IPS-15b (cell line): Measurements from ENCODE around the gene LAPTM5.

Experiments used
- H3K27me3 ChIP-seq: one replicate; pipeline ENCODE4 v1.6.1; 2013; ENCODE audit warnings: low read length; ENCODE audit not compliant: control insufficient read depth, insufficient read depth
- H3K36me3 ChIP-seq: one replicate; pipeline ENCODE4 v1.6.1; 2013; ENCODE audit warnings: low read length; ENCODE audit not compliant: control insufficient read depth, insufficient read depth
- H3K4me1 ChIP-seq: one replicate; pipeline ENCODE4 v1.6.1; 2013; ENCODE audit warnings: mild to moderate bottlenecking, low read length; ENCODE audit not compliant: control insufficient read depth, insufficient read depth
- H3K4me3 ChIP-seq: one replicate; pipeline ENCODE4 v1.5.1; 2013; ENCODE audit warnings: low read depth, low read length
- H3K9ac ChIP-seq: one replicate; pipeline ENCODE4 v1.6.1; 2013; ENCODE audit warnings: low read depth, mild to moderate bottlenecking, low read length
- H3K9me3 ChIP-seq: one replicate; pipeline ENCODE4 v1.6.1; 2013; ENCODE audit warnings: mild to moderate bottlenecking, low read length; ENCODE audit not compliant: control insufficient read depth, insufficient read depth

LAPTM5 gene

DNA sequence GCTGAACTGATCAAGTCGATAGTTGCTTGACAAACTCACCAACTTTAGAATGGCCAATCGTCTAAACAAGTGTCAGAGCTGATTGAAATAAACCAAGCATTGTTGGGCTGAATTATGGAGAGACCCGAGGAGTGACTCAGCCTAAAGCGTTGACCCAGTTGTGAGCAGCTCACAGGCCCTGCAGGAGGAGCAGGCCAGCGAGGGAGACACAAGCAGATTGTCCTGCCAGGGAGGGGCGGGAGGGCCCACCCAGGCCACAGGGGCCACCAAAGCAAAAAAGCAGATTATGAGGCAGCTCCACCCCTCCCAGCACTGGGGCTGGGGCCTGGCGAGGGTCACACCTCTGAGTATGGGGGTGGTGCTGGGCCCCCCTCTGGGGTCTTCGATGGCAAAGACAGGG is 24.1 kb downstream of the LAPTM5 start:
- no peaks in the 10 kb centered on the region for H3K36me3 ChIP-seq
- no peak overlapping the region for H3K9ac ChIP-seq
- no peaks in the 10 kb centered on the region for H3K4me1 ChIP-seq
- no peaks in the 10 kb centered on the region for H3K9me3 ChIP-seq
- no peak overlapping the region for H3K4me3 ChIP-seq
- H3K27me3 ChIP-seq, result no peaks in the 10 kb centered on the region

DNA sequence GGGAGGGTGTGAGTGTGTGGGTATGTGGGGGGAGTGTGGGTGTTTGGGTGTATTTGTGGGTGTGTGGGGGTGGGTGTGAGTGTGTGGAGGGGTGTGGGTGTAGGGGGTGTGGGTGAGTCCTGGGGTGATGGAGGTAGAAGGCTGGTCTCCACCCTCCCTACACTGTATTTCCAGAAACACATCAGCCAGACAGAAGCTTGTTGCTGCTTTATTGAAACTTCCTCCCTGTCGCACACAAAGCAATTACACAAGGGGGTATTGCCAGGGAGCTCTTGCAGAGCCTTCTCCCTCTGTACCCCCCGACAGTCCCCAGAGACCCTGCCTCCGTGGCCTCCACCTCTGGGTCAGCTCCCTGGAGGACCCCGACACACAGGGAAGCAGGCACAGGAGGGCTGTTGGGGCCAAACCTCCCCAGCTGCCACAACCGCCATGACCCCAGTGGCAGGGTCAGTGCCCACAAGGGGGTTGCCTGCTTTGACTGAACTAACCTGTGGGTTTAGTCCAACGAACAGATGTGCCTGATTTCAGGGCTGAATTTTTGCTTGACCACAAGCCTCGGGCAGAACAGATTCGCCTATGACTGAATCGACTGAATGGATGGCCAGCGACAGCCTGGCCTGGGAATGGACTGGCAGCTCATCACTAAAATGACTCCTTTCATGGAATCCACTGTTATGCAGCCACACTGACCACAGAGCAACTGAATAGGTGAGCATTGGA is 25.1 kb downstream of the LAPTM5 start:
- no peaks in the 10 kb centered on the region for H3K9me3 ChIP-seq
- no peaks in the 10 kb centered on the region for H3K36me3 ChIP-seq
- no peak overlapping the region for H3K4me3 ChIP-seq
- no peak overlapping the region for H3K9ac ChIP-seq
- H3K27me3 ChIP-seq, result no peaks in the 10 kb centered on the region
- H3K4me1 ChIP-seq, result no peaks in the 10 kb centered on the region

DNA sequence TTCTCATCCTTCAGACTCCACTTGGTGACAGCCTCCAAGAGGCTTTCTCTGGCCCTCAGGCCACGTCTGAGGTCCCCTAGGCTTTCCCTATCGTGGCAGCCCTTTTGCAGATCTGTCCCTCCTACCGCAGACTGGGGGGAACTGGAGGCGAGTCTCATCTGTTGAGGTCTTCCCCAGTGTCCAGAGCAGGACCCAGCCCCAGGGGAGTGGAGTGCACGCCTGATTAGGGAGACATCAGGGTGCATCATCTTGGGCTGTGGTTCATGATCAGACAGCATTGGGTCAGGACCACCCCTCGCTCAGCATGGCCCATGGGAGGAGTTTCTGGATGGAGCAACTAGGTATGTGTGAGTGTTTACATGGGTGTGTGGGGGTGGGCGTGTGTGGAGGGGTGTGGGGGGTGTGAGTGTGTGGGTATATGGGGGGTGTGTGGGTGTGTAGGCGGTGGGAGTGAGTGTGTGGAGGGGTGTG is 25.7 kb downstream of the LAPTM5 start:
- H3K4me1 ChIP-seq, result no peaks in the 10 kb centered on the region
- H3K36me3 ChIP-seq, result no peaks in the 10 kb centered on the region
- no peak overlapping the region for H3K9ac ChIP-seq
- H3K9me3 ChIP-seq, result no peaks in the 10 kb centered on the region
- H3K27me3 ChIP-seq, result no peaks in the 10 kb centered on the region
- H3K4me3 ChIP-seq, result no peak overlapping the region

DNA sequence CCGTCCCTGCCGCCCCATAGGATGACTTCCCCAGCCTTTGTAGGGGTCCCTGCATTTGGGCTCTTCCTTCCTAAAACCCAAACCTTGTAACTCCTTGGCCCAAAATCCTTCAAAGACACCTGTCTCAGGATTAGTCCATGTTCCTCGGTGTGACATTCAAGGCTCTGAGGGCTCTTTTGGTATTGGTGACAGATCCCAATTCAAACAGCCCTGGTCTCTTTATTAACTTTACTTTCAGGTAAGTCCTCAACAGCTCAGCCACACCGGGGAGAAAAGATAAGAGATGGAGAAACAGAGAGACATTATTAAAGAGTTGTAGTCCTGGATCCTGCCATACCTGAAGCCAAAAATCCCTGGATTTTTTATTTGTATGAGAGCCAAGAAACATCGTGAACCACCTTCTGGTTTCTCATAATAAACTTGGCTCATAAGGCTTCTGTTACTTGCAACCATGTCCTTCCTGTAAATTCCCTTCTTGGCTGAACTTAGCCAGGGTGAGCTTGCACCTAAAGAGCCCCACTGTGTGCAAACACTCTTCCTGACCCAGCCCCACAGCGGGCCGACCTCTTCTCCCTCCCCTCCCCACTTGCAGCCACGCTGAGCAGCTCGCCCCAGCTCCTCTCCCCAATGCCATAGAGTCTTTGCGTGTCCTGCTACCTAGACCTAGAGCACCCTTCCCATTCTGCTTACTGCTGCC is 26.3 kb downstream of the LAPTM5 start:
- no peaks in the 10 kb centered on the region for H3K9me3 ChIP-seq
- no peak overlapping the region for H3K9ac ChIP-seq
- H3K36me3 ChIP-seq, result no peaks in the 10 kb centered on the region
- H3K4me1 ChIP-seq, result no peaks in the 10 kb centered on the region
- no peaks in the 10 kb centered on the region for H3K27me3 ChIP-seq
- H3K4me3 ChIP-seq, result no peak overlapping the region

DNA sequence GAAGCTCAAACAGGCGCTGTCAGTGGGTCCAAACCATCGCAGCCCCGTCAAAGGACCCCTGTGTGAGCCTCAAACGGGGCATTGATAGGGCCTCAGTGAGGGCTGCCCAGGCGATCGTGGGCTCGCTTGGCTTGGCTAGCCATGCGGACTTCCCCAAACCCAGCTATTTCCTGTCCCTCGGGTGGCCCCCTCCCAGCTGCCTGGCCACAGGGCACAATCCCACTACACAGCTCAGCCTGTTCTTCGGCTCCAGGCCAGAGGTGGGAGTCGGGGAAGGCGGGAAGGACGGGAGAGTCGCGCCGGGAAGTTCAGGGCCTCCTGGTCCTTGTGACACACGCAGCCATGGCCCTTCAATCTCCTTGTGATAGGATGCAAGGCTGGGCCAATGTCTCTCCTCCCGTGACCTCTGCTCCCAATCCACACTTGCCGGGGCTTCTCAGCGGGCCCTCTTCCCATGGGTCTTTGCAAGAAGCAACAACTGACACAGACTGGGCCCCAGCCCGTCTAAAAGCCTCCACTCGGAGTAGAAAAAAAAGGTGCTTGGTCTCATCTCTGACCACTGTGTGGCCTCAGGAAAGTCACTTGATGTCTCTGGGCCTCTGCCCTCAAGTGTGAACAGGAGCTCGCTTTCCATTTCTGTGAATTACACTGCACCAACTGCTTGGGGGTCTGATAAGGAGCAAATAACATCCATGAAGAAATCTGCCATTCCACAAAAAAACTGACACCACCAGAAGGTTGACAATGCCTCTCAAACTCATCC is 27.0 kb downstream of the LAPTM5 start:
- H3K36me3 ChIP-seq, result no peaks in the 10 kb centered on the region
- H3K9me3 ChIP-seq, result no peaks in the 10 kb centered on the region
- H3K4me3 ChIP-seq, result no peak overlapping the region
- no peaks in the 10 kb centered on the region for H3K4me1 ChIP-seq
- H3K9ac ChIP-seq, result no peak overlapping the region
- H3K27me3 ChIP-seq, result no peaks in the 10 kb centered on the region

DNA sequence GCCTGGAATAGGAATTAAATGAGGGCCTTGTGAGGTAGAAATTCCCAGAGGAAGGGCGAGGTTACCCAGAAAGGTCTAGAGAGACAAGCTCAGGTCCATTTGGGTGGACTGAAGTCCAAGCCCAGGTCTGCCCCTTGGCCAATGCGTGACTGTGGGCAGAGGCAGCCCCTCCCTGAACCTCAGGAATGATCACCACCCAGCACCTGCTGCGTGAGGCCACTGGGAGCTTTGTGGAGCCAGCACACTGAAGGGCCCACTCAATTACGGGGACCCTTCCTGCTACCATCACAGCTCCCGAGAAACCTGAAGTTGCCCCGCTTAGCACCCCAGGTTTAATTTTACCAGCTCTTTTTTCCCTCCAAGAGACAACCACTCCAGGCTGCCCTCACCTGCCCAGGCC is 27.7 kb downstream of the LAPTM5 start:
- Histone ChIP-seq H3K27me3 (no peaks in the 10 kb centered on the region), H3K4me1 (no peaks in the 10 kb centered on the region)

DNA sequence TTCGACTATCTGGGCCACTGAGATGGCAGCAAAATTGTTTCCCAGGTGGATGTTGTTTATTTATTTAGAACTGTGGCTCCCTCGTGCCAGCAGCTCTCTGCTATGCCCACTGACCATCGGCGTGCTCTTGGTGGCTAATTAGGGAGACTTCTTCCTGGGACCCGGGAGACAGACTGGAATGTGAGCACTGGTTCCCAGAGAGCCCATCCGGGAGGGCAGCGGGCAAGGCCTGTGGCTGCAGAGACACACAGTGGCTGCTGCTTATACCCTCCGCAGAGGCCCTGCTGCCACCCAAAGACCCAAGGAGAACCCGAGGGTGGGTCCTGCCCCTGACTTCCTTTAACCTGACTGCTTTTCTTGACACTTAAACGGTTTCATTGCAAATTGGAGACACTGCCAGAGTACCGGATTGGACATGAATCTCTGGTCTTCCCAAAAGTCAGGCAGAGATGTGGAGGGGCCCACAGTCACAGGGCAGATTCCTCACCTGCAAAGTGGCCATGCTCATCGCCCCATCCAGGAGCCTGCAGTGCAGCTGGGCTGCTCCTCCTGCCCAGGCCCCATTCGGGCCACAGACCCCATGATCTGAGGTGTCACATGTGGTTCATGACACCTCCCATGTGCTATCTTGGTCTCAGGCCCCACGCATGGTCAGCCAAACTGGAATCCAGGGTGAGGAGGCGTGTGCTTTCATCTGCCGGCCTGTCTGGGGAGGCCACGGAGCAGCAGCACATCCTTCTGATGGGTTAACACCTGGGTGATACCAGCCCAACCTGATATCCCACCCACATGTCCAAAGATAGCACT is 28.5 kb downstream of the LAPTM5 start:
- no peaks in the 10 kb centered on the region for H3K36me3 ChIP-seq
- H3K9me3 ChIP-seq, result no peaks in the 10 kb centered on the region
- H3K4me1 ChIP-seq, result no peaks in the 10 kb centered on the region
- no peaks in the 10 kb centered on the region for H3K27me3 ChIP-seq
- H3K9ac ChIP-seq, result no peak overlapping the region
- H3K4me3 ChIP-seq, result no peak overlapping the region

More for the DNA sequence above, 27.7 kb downstream of the LAPTM5 start:
- Histone ChIP-seq H3K4me3 (no peak overlapping the region), H3K36me3 (no peaks in the 10 kb centered on the region), H3K9ac (no peak overlapping the region), H3K9me3 (no peaks in the 10 kb centered on the region)

DNA sequence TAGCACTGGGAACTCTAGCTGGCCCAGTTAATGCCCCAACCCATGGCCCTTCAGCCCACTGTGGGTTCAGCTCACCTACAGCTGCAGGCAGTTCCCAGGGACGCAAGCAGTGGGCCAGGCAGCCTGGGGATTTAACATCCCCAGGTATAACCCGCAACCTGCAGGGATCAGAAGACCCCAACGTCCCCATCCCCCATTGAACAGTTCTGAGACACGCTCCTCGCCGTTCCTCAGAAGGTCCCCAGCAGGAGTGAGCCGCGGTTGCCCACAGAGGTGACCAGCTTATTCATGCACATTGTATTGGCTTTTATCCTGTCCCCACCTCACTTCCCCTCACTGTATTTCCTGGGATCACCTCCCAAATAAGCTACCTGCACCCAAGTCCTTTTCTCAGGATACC is 29.2 kb downstream of the LAPTM5 start:
- Histone ChIP-seq H3K4me3 (no peak overlapping the region), H3K36me3 (no peaks in the 10 kb centered on the region), H3K9ac (no peak overlapping the region), H3K9me3 (no peaks in the 10 kb centered on the region), H3K4me1 (no peaks in the 10 kb centered on the region), H3K27me3 (no peaks in the 10 kb centered on the region)

DNA sequence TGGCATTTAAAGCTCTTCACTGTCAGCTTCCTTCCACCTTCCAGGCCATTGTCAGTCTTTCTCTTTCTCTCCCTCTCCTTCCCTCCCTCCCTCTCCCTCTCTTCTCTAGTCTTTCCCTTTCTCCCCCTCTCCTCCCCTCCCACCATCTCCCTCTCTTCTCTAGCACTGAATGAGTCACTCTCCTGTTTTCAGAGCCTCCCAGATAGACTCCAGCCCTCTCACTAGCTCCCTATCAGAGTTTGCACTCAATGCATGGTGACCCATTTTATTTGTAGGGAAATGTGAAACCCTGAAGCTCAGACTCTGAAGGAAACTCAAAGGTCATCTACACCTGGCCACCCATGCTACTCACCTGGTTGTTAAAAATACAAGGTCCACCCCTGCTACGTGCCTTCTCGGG is 29.8 kb downstream of the LAPTM5 start:
- no peaks in the 10 kb centered on the region for H3K27me3 ChIP-seq
- H3K4me1 ChIP-seq, result no peaks in the 10 kb centered on the region
- no peaks in the 10 kb centered on the region for H3K9me3 ChIP-seq
- H3K9ac ChIP-seq, result no peak overlapping the region
- H3K36me3 ChIP-seq, result no peaks in the 10 kb centered on the region
- H3K4me3 ChIP-seq, result no peak overlapping the region

DNA sequence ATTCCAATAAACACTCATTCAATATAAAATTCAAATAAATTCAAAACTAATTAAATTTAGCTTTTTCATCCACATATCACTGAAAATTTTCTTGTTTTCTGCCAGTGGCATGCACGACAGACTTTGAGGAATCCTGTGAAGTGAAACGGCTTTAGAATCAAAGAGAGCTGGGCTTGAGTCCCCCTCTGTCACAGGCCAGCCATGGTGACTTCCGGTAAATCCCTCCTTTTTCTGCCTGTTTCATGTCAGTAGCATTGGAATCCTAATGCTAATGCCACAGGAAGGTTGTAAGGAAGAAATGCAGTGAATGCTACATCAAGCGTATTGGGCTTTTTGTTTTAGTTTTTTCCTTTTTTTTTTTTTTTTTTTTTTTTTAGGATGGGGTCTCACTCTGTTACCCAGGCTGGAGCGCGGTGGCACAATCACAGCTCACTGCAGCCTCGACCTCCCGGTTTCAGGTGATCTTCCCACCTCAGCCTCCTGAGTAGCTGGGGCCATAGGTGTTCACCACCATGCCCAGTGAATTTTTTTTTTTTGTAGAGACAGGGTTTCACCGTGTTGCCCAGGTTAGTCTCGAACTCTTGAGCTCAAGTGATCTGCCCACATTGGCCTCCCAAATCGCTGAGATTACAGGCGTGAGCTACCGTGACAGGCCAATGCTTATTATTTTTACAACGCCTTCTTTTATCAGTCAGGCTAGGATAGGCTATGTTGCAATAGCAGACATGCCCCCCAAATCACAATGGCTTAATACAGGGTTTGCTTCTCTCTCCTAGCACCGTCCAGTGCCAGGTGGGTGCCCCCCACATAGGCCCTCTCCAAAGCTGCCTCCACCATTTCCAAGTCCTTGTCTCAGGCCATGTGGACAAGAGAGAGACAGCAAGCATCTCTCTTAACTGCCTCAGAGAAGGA is 30.5 kb downstream of the LAPTM5 start:
- no peaks in the 10 kb centered on the region for H3K27me3 ChIP-seq
- H3K4me1 ChIP-seq, result no peaks in the 10 kb centered on the region
- no peak overlapping the region for H3K4me3 ChIP-seq
- H3K9me3 ChIP-seq, result no peaks in the 10 kb centered on the region
- H3K9ac ChIP-seq, result no peak overlapping the region
- H3K36me3 ChIP-seq, result no peaks in the 10 kb centered on the region
